SHP77 (cell line): ENCODE results near the gene NINJ1.
A peak's percentile ranks its signal among the peaks of the same experiment; 100 is the strongest.

Source experiments
- DNase-seq, 2 experiments: peaks; one replicate each; lab custom pipeline; 2025; lab: John Stamatoyannopoulos, UW

Gene NINJ1

GRCh38 chr9:93134015-93134739, at the start of gene NINJ1:
NINJ1 (minus strand) TSS chr9:93134251; CDS start chr9:93134217, 34 bp downstream.
- peak; percentile 30 to 71 for DNase-seq

GRCh38 chr9:93183131-93183662, 49.1 kb upstream of the NINJ1 start:
- no peak for DNase-seq

GRCh38 chr9:93182572-93182971, 48.5 kb upstream of the NINJ1 start:
- no peak for DNase-seq

- DNase-seq: no peak
These were observed 47.8 kb upstream of the NINJ1 start for GRCh38 chr9:93181672-93182435.

GRCh38 chr9:93180938-93181337, 46.9 kb upstream of the NINJ1 start:
- no peak for DNase-seq

- no peak for DNase-seq
These were observed 45.1 kb upstream of the NINJ1 start for GRCh38 chr9:93178851-93179786.

- DNase-seq: no peak
These were observed 43.6 kb upstream of the NINJ1 start for GRCh38 chr9:93177676-93178075.

GRCh38 chr9:93174976-93175375, 40.9 kb upstream of the NINJ1 start:
- DNase-seq: no peak

- DNase-seq: no peak
These were observed 39.5 kb upstream of the NINJ1 start for GRCh38 chr9:93173365-93174051.

GRCh38 chr9:93172666-93173364, 38.8 kb upstream of the NINJ1 start:
- DNase-seq: no peak

- DNase-seq: no peak
These were observed 37.4 kb upstream of the NINJ1 start for GRCh38 chr9:93171261-93171990.

GRCh38 chr9:93170571-93170970, 36.5 kb upstream of the NINJ1 start:
- DNase-seq: no peak

GRCh38 chr9:93169444-93169843, 35.4 kb upstream of the NINJ1 start:
- no peak for DNase-seq

- no peak for DNase-seq
These were observed 34.5 kb upstream of the NINJ1 start for GRCh38 chr9:93168581-93168980.

- no peak for DNase-seq
These were observed 33.8 kb upstream of the NINJ1 start for GRCh38 chr9:93167838-93168237.

GRCh38 chr9:93167185-93167584, 33.1 kb upstream of the NINJ1 start:
- DNase-seq: no peak

GRCh38 chr9:93166699-93167098, 32.6 kb upstream of the NINJ1 start:
- no peak for DNase-seq

GRCh38 chr9:93164085-93164484, 30.0 kb upstream of the NINJ1 start:
- DNase-seq: no peak

- no peak for DNase-seq
These were observed 27.9 kb upstream of the NINJ1 start for GRCh38 chr9:93161786-93162562.
